Measurements from ENCODE around the gene TRMT13.

DNA sequence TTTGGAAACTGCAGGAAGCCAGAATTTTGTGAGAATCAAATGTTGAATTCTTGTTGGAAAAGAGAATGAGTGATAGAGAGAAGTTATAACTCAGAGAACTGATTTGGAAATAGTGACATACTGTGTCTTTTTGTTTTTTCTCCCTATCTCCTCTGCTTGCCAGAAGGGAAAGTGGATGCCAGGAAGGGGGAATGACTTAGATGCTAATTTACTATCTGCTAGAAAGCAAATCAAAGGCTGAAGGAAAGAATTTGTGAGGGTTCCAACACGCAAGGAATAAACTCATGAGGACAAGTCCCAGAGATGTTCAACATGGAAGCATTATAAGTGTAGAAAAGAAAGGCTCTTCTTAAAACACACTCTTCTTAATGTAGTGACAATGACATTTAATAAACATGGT lies 65.6 kb downstream of the TRMT13 start:
- TF ChIP-seq EZH2phosphoT487 (conservative IDR thresholded peaks at IDR 0.05; ENCODE audit: low read length) = no peak
- TF ChIP-seq, protein P1, sequence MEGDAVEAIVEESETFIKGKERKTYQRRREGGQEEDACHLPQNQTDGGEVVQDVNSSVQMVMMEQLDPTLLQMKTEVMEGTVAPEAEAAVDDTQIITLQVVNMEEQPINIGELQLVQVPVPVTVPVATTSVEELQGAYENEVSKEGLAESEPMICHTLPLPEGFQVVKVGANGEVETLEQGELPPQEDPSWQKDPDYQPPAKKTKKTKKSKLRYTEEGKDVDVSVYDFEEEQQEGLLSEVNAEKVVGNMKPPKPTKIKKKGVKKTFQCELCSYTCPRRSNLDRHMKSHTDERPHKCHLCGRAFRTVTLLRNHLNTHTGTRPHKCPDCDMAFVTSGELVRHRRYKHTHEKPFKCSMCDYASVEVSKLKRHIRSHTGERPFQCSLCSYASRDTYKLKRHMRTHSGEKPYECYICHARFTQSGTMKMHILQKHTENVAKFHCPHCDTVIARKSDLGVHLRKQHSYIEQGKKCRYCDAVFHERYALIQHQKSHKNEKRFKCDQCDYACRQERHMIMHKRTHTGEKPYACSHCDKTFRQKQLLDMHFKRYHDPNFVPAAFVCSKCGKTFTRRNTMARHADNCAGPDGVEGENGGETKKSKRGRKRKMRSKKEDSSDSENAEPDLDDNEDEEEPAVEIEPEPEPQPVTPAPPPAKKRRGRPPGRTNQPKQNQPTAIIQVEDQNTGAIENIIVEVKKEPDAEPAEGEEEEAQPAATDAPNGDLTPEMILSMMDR (IDR thresholded peaks at IDR 0.05; ENCODE audit: insufficient read depth, low read length, poor library complexity, severe bottlenecking) = no peak
